Kidney epithelial cell (primary cell): ENCODE results near the gene MMP11. TPM values are rescaled to one million over a fixed set of nuclear protein-coding genes. Genes with fewer than 3 reads are reported as not detected.
"Not testable (repeated sequence)": the region's sequence is repeated elsewhere in the genome, so short reads cannot be mapped to it uniquely, and the experiment has no call there.

Experiments
- DNase-seq: peaks from one replicate; pipeline ENCODE4 v3.0.0-alpha.2; 2010; ENCODE audit warnings: low read depth
- H3K27me3 ChIP-seq: 2 replicates; pipeline ENCODE4 v1.6.0; 2011; ENCODE audit warnings: low read length; ENCODE audit not compliant: control insufficient read depth, insufficient read depth
- H3K36me3 ChIP-seq: 2 replicates; pipeline ENCODE4 v1.5.1; 2011; ENCODE audit warnings: low read length; ENCODE audit not compliant: control insufficient read depth, insufficient read depth
- H3K4me3 ChIP-seq: 2 replicates; pipeline ENCODE4 v1.5.1; 2011; ENCODE audit warnings: low read depth, mild to moderate bottlenecking, control low read depth, low read length
- CTCF ChIP-seq: IDR thresholded peaks from 2 replicates; pipeline ENCODE4 v1.5.1; 2011; ENCODE audit warnings: mild to moderate bottlenecking, moderate library complexity, low read length, control low read depth, inconsistent platforms; ENCODE audit not compliant: insufficient read depth, poor library complexity, severe bottlenecking
- total RNA-seq: library from RNA; depleted of rRNA; stranded (reverse); fragments of >200 nt; gene quantifications from 2 replicates; pipeline ENCODE4 v1.2.3, GENCODE V29; 2015

Gene MMP11
- total RNA-seq: 41.9 and 48.9 TPM in 2 replicates

- no peak for DNase-seq
- no peak for TF ChIP-seq CTCF
- H3K4me3 ChIP-seq: peak within 1 kb of the TSS; percentile 42
- no peaks in the 10 kb centered on the region for H3K27me3 ChIP-seq
- H3K36me3 ChIP-seq: no peaks in the 10 kb centered on the region
These were observed at the start of gene MMP11 for GRCh38 chr22:23772649-23773473. MMP11 (plus strand) TSS chr22:23772849; CDS start chr22:23772871, 22 bp downstream.

GRCh38 chr22:23728108-23728507 lies 44.5 kb upstream of the MMP11 start:
- not testable (repeated sequence) for H3K36me3 ChIP-seq, H3K4me3 ChIP-seq, DNase-seq, H3K27me3 ChIP-seq

DNA sequence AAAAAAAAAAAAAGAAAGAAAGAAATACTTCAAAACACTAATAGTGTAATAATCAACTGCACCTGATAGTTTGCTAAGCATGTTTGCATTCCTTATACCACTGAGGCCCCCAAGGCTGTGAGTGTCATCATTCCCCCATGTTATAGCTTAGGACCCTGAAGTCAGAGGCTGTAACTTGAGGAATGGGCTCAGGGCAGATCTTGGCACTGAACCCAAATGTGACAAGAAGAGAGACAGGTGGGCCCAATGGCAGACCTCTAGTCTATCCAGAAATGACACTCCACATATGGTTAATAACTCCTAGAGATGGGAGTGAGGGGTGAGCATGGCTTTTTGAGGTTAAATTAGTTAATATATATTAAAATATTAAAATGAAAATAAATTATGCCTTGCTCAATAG lies 35.0 kb upstream of the MMP11 start:
- TF ChIP-seq CTCF: no peak
- no peaks in the 10 kb centered on the region for H3K36me3 ChIP-seq

DNA sequence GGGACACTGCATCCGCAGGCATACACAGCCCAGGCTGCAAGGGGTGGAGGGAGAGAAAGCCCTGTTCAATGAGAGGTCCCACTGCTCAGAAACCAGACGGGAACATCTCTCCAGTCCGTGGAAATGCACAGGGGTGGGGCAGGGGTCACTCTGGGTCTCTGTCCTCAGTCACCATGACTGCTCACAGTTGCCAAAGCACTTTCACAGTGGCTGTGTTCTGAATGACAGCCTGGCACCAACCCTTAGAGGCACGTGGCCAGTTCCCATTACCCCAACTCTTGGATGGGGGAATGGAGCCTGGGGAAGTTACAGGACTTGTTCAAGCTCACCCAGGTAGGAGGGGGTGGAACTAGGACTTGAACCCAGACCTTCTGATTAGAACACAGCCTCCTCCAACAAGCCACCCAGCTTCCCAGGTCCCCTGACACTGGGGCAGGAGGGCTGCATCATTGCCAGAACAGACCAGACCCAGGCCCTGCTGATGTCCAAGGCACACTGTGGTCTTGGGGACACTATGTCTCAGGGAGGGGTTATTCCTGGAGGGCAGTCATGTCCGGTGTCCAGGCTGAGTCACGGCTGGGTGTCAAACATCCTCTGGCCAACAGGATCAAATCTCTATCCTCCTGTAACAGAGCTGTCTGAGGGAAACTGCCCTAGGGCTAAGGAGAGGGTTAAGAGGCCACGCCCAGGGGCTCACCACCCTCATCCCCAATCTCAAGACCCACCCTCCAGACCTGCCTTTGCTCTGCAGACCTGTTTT lies 30.0 kb upstream of the MMP11 start:
- Histone ChIP-seq H3K4me3 (no peak overlapping the region), H3K36me3 (peaks cover 1% of the 10 kb centered on the region), H3K27me3 (no peaks in the 10 kb centered on the region)
- no peak for DNase-seq
- TF ChIP-seq CTCF: no peak

More for the DNA sequence above, 35.0 kb upstream of the MMP11 start:
- H3K4me3 ChIP-seq: no peak overlapping the region
- no peak for DNase-seq
- no peaks in the 10 kb centered on the region for H3K27me3 ChIP-seq

DNA sequence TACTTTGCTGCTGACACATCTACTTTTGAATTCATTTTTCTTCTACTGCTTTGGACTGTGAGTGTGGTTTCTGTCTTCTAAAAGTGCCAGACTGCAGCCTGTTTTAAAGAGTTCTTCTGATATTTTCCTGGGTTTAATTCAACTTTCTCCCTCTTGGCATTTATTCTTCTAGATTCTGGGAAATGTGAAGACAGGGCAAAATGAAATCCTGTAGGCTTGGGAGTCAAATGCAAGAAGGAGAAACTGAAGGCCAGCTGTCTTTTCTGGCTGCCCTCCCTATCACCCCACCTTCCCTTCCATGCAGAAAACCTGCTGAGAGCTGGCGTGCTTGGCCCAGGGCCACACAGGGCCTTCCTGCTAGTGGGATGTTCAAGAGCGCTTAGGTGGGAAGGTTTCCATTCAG lies 29.3 kb upstream of the MMP11 start:
- peaks cover 1% of the 10 kb centered on the region for H3K36me3 ChIP-seq
- DNase-seq: no peak
- H3K27me3 ChIP-seq: no peaks in the 10 kb centered on the region
- no peak overlapping the region for H3K4me3 ChIP-seq
- TF ChIP-seq CTCF: no peak

- Histone ChIP-seq H3K4me3 (no peak overlapping the region), H3K27me3 (no peaks in the 10 kb centered on the region), H3K36me3 (peaks cover 1% of the 10 kb centered on the region)
- no peak for DNase-seq
- TF ChIP-seq CTCF: no peak
These were observed 28.6 kb upstream of the MMP11 start for GRCh38 chr22:23744001-23744400.
